GM21528 (cell line): ENCODE data around the gene SERPIND1.
"Not testable (repeated sequence)": the region's sequence is repeated elsewhere in the genome, so short reads cannot be mapped to it uniquely, and the experiment has no call there.

Source experiments
- ATAC-seq: cut with Tn5 transposase; IDR thresholded peaks from one replicate; pipeline ENCODE4 v1.9.1; 2021; ENCODE audit warnings: mild to moderate bottlenecking, moderate library complexity; ENCODE audit not compliant: unreplicated experiment, low FRiP score

The SERPIND1 gene

GRCh38 chr22:20773793-20774212 is at the start of gene SERPIND1:
SERPIND1 (plus strand) TSS chr22:20774113; CDS start chr22:20779313, 5,200 bp downstream.
- no peak for ATAC-seq

DNA sequence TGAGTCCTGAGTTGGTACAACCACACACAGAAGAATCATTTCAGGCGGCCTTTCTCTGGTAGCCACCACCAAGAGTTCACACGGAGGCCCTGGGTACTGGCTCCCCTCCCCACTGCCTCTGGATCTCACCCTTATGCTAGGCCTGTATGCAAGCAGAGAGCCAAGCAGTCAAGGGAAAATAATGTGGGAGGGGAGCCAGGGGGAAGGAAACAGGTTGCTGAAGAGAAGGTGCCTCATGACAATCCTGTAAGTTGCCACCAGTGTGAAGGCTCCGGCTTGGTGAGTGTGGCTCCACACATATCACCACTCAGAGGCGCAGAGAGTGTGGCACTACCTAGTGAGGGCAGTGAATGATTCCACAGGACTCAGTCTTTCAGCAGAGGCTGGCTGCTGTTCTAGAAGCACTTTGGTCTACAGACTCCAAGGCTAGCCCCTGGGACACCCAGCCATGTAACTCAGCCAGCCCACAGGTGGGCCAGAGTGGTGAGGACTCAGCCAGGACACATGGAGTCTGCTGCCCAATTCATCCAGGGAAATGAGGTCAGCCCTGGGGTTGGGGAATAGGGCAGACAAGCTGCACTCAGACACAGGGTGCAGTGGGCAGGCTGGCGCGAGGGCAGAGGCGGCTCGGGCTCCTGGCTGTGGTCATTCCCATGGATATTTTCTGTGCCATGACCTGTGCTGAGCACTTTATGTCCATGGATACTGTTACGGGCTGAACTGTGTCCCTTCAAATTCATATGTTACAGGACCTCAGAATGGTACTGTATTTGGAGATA is 49.0 kb upstream of the SERPIND1 start:
- ATAC-seq = no peak

DNA sequence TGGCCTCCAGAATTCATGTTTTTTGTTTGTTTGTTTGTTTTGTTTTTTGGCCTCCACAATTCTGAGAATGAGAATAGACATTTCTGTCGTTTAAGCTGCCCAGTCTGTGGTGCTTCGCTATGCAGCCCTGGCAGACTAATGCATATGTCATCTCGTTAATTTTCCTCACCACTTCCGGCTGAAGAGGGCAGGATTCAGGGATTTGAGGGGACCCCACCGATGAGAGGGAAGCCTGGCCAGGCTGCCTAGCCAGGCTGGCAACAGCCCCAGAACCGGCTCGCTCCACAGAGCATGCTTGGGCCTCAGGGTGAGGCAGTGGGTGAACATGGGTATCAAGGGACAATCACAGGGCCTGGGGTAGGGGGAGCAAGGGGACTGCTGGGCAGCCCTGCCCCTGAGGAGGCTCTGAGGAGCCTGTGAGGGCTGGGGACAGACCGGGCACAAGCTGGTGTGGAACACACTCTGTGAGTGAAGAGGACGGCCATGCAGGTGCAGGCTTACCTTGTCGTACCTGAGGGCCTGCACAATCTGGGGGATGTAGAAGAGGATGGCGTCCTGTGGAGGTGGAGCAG is 47.8 kb upstream of the SERPIND1 start:
- ATAC-seq = no peak

DNA sequence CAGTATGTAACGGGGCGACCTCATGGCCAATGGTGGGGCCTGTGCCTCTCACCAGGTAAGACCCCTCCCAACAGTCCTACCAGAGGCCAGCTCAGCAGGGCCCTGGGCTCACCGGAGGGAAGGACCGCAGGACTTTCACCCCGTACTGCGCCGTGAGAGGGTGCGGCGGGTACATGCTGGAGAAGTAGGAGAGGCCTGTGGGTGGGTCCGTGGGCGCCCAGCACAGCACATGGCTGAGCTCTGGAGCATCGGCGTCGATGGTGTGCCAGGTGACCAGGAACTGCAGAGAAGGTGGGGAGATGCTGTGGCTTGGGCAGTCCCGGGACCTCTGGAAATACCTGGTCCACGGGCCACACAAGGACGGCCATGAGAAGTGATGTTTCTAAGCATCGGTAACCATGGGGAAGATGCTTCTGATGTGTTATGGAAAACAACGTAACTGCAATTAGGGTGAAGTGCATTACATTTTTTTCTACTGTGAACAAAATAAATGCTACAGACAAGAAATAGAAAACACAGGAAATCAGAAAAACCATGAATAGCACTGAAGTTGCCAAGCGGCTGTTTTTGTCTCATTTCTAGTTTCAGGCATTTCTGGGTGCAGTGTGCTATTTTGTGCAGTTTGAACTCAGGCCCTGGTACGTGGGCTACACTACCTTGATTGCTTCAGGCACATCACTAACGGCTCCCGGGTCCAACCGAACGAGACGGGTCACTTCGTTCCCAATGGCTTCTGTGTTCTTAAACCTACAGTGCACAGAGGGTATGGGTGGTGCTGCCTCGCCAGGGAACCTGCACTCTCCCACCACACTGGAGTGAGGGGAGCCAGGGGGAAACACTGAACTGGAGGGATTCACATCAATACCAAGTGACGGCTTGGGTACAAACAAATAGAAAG is 46.5 kb upstream of the SERPIND1 start:
- no peak for ATAC-seq

DNA sequence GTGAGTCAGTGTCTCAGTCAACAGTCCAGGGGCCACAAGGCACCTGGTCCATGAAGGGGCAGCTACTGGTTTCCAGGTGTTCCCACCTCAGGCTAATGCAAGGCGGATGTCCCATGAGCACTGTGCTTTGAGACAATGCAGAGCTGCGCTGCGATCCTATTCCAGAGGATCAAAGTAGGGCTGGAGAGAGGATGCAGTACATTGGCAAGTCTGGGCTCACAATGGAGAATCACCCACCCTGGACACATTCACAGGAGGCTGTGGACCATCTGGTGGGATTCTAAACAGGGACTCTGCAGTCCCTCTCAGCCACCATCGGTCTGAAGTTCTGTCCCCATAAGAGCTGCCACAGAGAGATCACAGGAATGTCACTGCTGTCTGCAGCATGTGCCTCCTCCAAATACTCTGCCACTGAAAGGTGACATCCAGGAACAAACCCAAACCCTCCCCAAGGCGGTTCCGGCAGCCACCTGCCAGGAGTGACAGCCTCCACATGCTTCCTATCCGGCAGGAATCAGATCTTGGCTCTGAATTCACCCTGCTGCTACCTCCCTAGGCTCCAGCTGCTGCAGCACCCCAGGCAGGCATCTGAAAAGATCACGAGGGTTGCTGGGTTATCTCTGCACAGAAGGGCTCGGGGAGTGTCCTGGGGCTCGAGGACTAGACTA is 45.3 kb upstream of the SERPIND1 start:
- ATAC-seq = no peak

GRCh38 chr22:20729194-20729593 is 44.7 kb upstream of the SERPIND1 start:
- ATAC-seq = no peak

- not testable (repeated sequence) for ATAC-seq
Measured at GRCh38 chr22:20732431-20732830, 41.5 kb upstream of the SERPIND1 start.

- ATAC-seq = not testable (repeated sequence)
Measured at GRCh38 chr22:20735356-20736162, 38.4 kb upstream of the SERPIND1 start.

- not testable (repeated sequence) for ATAC-seq
Measured at GRCh38 chr22:20736891-20737290, 37.0 kb upstream of the SERPIND1 start.

DNA sequence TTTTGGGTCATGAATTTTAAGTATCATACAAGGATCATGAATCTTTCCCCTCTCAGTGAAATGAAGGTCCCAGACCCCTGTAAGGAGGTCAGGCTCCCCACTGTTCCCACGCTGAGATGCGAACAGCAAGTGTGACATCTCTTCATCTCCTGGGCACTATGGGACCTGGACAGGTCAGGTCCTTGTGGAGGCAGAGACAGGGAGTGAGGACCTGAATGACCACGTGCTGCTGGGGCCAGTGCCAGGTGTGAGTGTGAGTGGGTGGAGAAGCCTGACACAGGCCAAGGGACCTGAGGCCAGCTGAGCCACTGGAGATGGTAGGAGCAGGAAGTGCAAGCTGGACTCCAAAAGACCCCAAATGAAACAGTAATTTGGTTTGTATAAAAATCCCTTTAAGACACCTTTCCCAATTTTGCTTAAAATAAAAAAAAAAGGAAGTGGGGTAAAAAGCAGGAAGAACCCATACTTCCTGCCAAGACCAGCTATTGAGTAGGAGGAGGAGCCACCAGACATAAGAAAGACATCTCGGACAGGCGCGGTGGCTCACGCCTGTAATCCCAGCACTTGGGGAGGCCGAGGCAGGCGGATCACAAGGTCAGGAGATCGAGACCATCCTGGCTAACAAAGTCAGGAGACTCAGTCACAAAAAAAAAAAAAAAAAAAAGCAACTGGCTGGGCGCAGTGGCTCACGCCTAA is 35.4 kb upstream of the SERPIND1 start:
- no peak for ATAC-seq

DNA sequence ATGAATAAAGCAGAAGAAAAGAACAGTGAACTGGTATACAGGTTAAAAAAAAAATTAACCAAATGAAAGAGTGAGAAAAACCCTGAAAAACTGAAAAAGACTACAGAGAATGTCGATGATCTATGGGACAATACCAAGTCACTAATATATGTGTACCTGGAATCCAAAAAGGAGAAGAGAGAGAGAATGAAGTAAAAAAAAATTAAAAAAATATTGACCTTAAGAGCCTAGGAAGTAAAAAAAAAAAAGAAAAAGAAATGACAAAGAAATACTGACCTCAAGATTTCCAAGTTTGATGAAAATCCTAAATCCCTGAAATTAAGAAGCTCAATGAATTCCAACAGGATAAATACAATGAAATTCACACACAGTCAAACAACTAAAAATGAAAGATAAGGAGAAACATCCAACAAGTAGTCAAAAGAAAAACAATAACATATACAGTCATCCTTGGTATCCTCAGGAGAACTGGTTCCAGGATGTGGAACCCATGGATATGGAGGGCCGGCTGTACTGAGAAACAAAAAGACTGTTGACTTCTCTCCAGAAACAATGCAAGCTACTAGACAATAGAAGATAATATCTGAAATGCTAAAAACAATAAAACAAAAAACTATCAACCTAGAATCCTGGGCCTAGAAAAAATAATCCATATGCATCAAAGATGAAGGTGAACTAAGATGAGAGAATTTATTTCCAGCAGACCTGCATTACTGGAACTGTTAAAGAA is 33.5 kb upstream of the SERPIND1 start:
- no peak for ATAC-seq

GRCh38 chr22:20741008-20741633 is 32.8 kb upstream of the SERPIND1 start:
- no peak for ATAC-seq

DNA sequence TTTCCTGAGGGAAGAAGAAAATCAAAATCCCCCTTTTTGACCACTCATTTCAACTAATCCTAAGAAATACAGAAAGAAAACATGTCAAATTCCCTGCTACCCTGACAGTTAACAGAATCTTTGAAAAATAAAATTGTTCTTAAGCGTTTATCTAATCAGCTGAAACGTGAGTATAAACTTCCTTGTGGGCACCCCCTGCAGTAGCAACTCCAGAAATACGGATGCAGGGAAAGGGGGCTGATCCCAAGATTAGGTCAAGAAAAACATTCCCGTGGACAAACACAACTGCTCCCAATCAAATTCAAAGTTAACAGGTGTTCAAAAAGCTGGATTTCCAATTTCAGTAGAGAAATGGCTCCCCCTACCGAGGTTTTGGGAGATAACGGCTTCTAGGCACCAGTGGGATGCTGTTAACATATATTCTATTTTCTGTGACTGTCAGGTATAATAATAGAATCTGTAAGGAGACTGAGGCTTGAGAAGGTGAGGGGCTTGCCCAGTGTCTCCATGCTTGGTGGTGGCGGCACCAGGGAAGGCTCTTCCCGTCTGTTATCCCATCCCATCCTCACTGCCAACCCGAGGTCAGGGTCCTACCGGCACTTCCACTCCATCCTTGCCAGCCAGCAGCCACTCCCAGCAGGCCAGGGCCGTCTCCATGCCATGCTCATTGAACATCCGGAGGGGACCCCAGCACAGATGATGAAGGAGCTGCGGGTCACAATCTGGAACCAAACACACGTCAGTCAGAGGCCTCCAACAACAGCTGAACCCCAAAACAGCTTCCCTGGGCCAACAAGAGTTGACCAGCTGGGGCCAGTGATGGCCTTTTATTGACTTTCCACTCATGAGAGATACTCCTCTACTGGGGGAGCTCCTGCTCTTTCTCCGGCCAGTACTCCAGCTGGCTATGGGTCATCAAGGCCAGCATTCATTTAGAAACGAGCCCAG is 32.0 kb upstream of the SERPIND1 start:
- ATAC-seq = no peak

DNA sequence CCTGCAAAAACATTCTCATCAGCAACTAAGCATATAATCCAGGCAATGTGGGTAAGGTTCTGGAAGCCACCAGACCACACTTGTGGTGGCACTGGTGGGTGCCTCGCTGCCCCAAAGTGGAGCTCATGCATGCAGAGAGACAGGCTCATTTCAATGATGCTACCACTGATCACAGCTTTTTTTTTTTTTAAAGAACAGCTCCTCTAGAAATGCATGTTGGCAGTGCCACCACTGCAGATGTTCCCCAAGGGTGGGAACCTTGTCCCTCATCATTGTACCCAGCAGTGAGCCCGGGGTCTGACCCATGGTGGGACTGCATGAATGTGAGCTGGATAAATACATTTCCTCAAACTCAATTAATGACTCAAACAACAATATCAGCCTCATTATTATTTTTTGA is 31.1 kb upstream of the SERPIND1 start:
- ATAC-seq = no peak

GRCh38 chr22:20744456-20744855 is 29.5 kb upstream of the SERPIND1 start:
- no peak for ATAC-seq

DNA sequence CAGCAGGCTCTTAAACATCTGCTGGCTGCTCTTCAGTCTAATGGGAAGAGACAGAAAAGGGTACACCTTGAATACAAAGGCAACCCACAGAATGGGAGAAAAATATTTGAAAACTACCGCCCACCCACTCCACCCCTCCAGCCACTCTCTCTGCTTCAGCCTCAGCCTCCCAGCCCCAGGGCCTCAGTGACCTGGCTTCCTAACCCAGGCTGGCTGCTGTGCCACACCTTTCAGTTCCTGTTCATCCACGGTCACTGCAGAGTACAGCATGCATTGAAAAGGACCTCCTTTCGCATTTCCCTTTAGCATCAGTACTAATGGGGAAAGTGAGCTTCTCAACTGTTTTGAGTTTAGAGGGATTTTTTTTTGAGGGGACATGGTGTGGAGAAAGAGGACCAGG is 28.8 kb upstream of the SERPIND1 start:
- ATAC-seq = no peak
